A673 (cell line): ENCODE measurements around the gene ARHGAP32.

Experiments
- EZH2 ChIP-seq: fragments of 200-600 bp; sonication (generic); IDR thresholded peaks from 2 replicates; pipeline ENCODE4 v1.6.1; 2017; ENCODE audit warnings: borderline replicate concordance, low read depth, mild to moderate bottlenecking, mixed read lengths, antibody characterized with exemption, low read length; ENCODE audit not compliant: poor library complexity, severe bottlenecking
- TF ChIP-seq, protein P1 (sequence below): fragments of 300-800, 200-600 bp; sonication (generic); conservative IDR thresholded peaks from 2 replicates; pipeline ENCODE4 v1.5.1; 2017; ENCODE audit warnings: low read depth, mild to moderate bottlenecking, antibody characterized with exemption, low read length, moderate library complexity, mixed read lengths

- no peak for TF ChIP-seq EZH2
- TF ChIP-seq, protein P1, sequence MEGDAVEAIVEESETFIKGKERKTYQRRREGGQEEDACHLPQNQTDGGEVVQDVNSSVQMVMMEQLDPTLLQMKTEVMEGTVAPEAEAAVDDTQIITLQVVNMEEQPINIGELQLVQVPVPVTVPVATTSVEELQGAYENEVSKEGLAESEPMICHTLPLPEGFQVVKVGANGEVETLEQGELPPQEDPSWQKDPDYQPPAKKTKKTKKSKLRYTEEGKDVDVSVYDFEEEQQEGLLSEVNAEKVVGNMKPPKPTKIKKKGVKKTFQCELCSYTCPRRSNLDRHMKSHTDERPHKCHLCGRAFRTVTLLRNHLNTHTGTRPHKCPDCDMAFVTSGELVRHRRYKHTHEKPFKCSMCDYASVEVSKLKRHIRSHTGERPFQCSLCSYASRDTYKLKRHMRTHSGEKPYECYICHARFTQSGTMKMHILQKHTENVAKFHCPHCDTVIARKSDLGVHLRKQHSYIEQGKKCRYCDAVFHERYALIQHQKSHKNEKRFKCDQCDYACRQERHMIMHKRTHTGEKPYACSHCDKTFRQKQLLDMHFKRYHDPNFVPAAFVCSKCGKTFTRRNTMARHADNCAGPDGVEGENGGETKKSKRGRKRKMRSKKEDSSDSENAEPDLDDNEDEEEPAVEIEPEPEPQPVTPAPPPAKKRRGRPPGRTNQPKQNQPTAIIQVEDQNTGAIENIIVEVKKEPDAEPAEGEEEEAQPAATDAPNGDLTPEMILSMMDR = no peak
These were observed 158.1 kb downstream of the ARHGAP32 start for GRCh38 chr11:129034001-129034400.
